ENCODE results near the gene RNF26.

RNF26 gene

GRCh38 chr11:119375337-119376196 is 41.2 kb downstream of the RNF26 start:
- DNase-seq (ENCODE audit: low read depth, low spot score), result no peak
- H3K9ac ChIP-seq (ENCODE audit: insufficient read length, low read depth), result no peak overlapping the region
- peaks cover 5% of the 10 kb centered on the region for H3K27me3 ChIP-seq (ENCODE audit: insufficient read depth, insufficient read length)
- H3K4me3 ChIP-seq (ENCODE audit: insufficient read length, low read depth), result no peak overlapping the region
- peaks cover 46% of the 10 kb centered on the region for H3K4me1 ChIP-seq (ENCODE audit: insufficient read depth, insufficient read length)
- H3K9me3 ChIP-seq (ENCODE audit: insufficient read depth, low read length), result no peaks in the 10 kb centered on the region
- H3K36me3 ChIP-seq (ENCODE audit: insufficient read depth, insufficient read length, low read length), result no peaks in the 10 kb centered on the region
- TF ChIP-seq YY1 (IDR thresholded peaks at IDR 0.05; ENCODE audit: insufficient read depth, insufficient read length) (no peak), SUZ12 (IDR thresholded peaks at IDR 0.05; ENCODE audit: extremely low read depth, insufficient read depth, insufficient read length) (no peak), ZNF274 (IDR thresholded peaks at IDR 0.05; ENCODE audit: low read depth, low read length) (no peak)

- TF ChIP-seq YY1 (IDR thresholded peaks at IDR 0.05; ENCODE audit: insufficient read depth, insufficient read length), result no peak
- TF ChIP-seq SUZ12 (IDR thresholded peaks at IDR 0.05; ENCODE audit: extremely low read depth, insufficient read depth, insufficient read length), result no peak
- TF ChIP-seq ZNF274 (IDR thresholded peaks at IDR 0.05; ENCODE audit: low read depth, low read length), result no peak
- Histone ChIP-seq H3K4me1 (ENCODE audit: insufficient read depth, insufficient read length) (peaks cover 45% of the 10 kb centered on the region), H3K9me3 (ENCODE audit: insufficient read depth, low read length) (no peaks in the 10 kb centered on the region), H3K36me3 (ENCODE audit: insufficient read depth, insufficient read length, low read length) (no peaks in the 10 kb centered on the region), H3K27me3 (ENCODE audit: insufficient read depth, insufficient read length) (peaks cover 6% of the 10 kb centered on the region), H3K9ac (ENCODE audit: insufficient read length, low read depth) (no peak overlapping the region), H3K4me3 (ENCODE audit: insufficient read length, low read depth) (no peak overlapping the region)
- DNase-seq (ENCODE audit: low read depth, low spot score), result no peak
Measured at GRCh38 chr11:119376197-119376847, 42.0 kb downstream of the RNF26 start.

GRCh38 chr11:119377112-119377901 is 43.0 kb downstream of the RNF26 start:
- no peak for TF ChIP-seq ZNF274 (IDR thresholded peaks at IDR 0.05; ENCODE audit: low read depth, low read length)
- TF ChIP-seq SUZ12 (IDR thresholded peaks at IDR 0.05; ENCODE audit: extremely low read depth, insufficient read depth, insufficient read length), result no peak
- no peak for TF ChIP-seq YY1 (IDR thresholded peaks at IDR 0.05; ENCODE audit: insufficient read depth, insufficient read length)
- Histone ChIP-seq H3K9ac (ENCODE audit: insufficient read length, low read depth) (no peak overlapping the region), H3K9me3 (ENCODE audit: insufficient read depth, low read length) (no peaks in the 10 kb centered on the region), H3K4me3 (ENCODE audit: insufficient read length, low read depth) (no peak overlapping the region), H3K36me3 (ENCODE audit: insufficient read depth, insufficient read length, low read length) (no peaks in the 10 kb centered on the region), H3K27me3 (ENCODE audit: insufficient read depth, insufficient read length) (peaks cover 8% of the 10 kb centered on the region), H3K4me1 (ENCODE audit: insufficient read depth, insufficient read length) (peaks cover 41% of the 10 kb centered on the region)
- DNase-seq (ENCODE audit: low read depth, low spot score), result no peak

- no peaks in the 10 kb centered on the region for H3K9me3 ChIP-seq (ENCODE audit: insufficient read depth, low read length)
- no peaks in the 10 kb centered on the region for H3K36me3 ChIP-seq (ENCODE audit: insufficient read depth, insufficient read length, low read length)
- H3K4me3 ChIP-seq (ENCODE audit: insufficient read length, low read depth), result no peak overlapping the region
- TF ChIP-seq YY1 (IDR thresholded peaks at IDR 0.05; ENCODE audit: insufficient read depth, insufficient read length) (no peak), SUZ12 (IDR thresholded peaks at IDR 0.05; ENCODE audit: extremely low read depth, insufficient read depth, insufficient read length) (no peak), ZNF274 (IDR thresholded peaks at IDR 0.05; ENCODE audit: low read depth, low read length) (no peak)
- peaks cover 41% of the 10 kb centered on the region for H3K4me1 ChIP-seq (ENCODE audit: insufficient read depth, insufficient read length)
- H3K27me3 ChIP-seq (ENCODE audit: insufficient read depth, insufficient read length), result peaks cover 8% of the 10 kb centered on the region
- H3K9ac ChIP-seq (ENCODE audit: insufficient read length, low read depth), result no peak overlapping the region
- no peak for DNase-seq (ENCODE audit: low read depth, low spot score)
Measured at GRCh38 chr11:119377961-119378667, 43.8 kb downstream of the RNF26 start.

GRCh38 chr11:119378851-119379465 is 44.6 kb downstream of the RNF26 start:
- no peak for TF ChIP-seq YY1 (IDR thresholded peaks at IDR 0.05; ENCODE audit: insufficient read depth, insufficient read length)
- TF ChIP-seq ZNF274 (IDR thresholded peaks at IDR 0.05; ENCODE audit: low read depth, low read length), result no peak
- H3K9me3 ChIP-seq (ENCODE audit: insufficient read depth, low read length), result no peaks in the 10 kb centered on the region
- no peaks in the 10 kb centered on the region for H3K36me3 ChIP-seq (ENCODE audit: insufficient read depth, insufficient read length, low read length)
- H3K27me3 ChIP-seq (ENCODE audit: insufficient read depth, insufficient read length), result peaks cover 8% of the 10 kb centered on the region
- H3K4me1 ChIP-seq (ENCODE audit: insufficient read depth, insufficient read length), result peaks cover 38% of the 10 kb centered on the region
- H3K9ac ChIP-seq (ENCODE audit: insufficient read length, low read depth), result no peak overlapping the region
- H3K4me3 ChIP-seq (ENCODE audit: insufficient read length, low read depth), result no peak overlapping the region
- no peak for DNase-seq (ENCODE audit: low read depth, low spot score)

GRCh38 chr11:119380160-119380826 is 46.0 kb downstream of the RNF26 start:
- H3K4me1 ChIP-seq (ENCODE audit: insufficient read depth, insufficient read length), result peaks cover 26% of the 10 kb centered on the region
- H3K9me3 ChIP-seq (ENCODE audit: insufficient read depth, low read length), result no peaks in the 10 kb centered on the region
- peak overlapping the region; percentile 9 for H3K4me3 ChIP-seq (ENCODE audit: insufficient read length, low read depth)
- DNase-seq (ENCODE audit: low read depth, low spot score), result no peak
- peaks cover 8% of the 10 kb centered on the region for H3K27me3 ChIP-seq (ENCODE audit: insufficient read depth, insufficient read length)
- no peaks in the 10 kb centered on the region for H3K36me3 ChIP-seq (ENCODE audit: insufficient read depth, insufficient read length, low read length)
- H3K9ac ChIP-seq (ENCODE audit: insufficient read length, low read depth), result peak overlapping the region; percentile 28
- TF ChIP-seq ZNF274 (IDR thresholded peaks at IDR 0.05; ENCODE audit: low read depth, low read length) (no peak), SUZ12 (IDR thresholded peaks at IDR 0.05; ENCODE audit: extremely low read depth, insufficient read depth, insufficient read length) (no peak), YY1 (IDR thresholded peaks at IDR 0.05; ENCODE audit: insufficient read depth, insufficient read length) (no peak)

Measured in NT2/D1 (cell line).